ENCODE results near the gene KLF16.

KLF16 gene

DNA sequence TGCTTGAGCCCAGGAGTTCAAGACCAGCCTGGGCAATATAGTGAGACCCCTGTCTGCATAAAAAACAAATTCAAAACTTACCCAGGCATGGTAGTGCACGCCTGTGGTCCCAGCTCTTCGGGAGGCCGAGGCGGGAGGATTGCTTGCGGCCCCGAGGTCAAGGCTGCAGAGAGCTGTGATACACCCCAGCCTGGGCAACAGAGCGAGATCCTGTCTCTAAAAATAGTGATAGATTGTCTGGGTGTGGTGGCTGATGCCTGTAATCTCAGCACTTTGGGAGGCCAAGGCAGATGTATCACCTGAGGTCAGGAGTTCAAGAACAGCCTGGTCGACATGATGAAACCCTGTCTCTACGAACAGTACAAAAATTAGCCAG is 4.0 kb upstream of the KLF16 start:
- no peak for DNase-seq (ENCODE audit: low read depth in 3 of 3)

DNA sequence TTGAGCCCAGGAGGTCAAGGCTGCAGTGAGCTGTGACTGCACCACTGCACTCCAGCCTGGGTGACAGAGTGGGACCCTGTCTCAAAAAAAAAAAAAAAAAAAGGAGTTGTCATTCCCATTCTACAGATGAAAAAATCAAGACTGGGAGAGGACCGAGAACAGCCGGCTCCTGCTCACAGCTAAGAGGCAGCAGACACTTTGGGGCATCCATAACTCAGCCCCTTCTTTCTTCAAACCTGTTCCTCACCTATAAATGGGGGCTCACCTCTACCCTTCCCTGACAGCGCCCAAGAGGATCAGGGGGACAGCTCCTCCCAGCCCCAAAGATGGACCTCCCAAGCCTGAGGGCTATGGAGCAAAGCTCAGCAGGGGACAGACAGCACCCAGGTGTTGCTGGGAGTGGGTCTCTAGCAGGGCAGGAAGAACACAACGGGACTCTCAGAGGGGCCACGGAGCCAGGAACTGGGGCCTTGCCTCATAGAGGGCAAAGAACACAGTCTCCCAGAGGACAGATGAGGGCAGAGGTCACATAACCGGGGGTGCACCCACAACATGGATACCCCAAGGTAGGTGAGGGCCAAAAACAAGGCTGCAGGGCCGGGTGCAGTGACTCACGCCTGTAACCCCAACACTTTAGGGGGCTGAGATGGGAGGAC is 3.4 kb upstream of the KLF16 start:
- DNase-seq (ENCODE audit: low read depth in 3 of 3) = no peak

DNA sequence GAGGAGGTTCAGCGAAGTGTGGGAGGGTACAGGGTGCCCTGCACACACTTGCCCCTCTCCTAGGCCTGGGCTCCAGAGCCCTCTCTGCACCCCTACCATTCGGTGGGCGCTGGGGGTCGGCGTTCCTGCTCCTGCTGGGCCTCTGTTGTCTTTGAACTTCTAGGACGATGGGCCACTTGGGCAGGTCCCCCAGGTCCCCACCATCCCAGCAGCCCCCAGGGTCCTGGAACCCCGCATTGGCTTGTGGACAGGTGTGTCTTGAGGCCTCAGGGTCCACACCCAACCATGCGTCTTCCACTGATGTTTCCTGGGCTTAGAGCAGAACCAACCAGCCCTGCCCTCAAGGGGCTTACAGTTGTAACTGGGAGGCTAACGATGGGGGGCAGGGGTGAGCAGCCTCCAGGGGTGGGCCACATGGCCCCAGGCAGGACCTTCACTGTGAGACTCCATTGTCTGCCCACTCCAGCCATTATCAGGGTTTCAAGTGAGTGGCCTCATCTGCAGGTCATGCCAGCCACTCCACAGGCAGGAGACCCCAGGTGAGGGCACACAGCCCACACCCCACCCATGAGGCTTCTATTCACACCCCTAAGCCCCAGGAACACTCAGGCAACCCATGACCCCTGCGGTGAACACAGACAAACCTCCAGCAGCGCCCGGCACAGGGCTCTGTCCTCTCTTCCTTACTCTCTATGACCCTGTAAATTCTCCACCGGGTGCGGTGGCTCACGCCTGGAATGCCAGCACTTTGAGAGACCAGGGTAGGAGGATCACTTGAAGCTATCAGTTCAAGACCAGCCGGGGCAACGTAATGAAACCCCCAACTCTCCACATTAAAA is 2.0 kb upstream of the KLF16 start:
- DNase-seq (ENCODE audit: low read depth in 3 of 3) = no peak

DNA sequence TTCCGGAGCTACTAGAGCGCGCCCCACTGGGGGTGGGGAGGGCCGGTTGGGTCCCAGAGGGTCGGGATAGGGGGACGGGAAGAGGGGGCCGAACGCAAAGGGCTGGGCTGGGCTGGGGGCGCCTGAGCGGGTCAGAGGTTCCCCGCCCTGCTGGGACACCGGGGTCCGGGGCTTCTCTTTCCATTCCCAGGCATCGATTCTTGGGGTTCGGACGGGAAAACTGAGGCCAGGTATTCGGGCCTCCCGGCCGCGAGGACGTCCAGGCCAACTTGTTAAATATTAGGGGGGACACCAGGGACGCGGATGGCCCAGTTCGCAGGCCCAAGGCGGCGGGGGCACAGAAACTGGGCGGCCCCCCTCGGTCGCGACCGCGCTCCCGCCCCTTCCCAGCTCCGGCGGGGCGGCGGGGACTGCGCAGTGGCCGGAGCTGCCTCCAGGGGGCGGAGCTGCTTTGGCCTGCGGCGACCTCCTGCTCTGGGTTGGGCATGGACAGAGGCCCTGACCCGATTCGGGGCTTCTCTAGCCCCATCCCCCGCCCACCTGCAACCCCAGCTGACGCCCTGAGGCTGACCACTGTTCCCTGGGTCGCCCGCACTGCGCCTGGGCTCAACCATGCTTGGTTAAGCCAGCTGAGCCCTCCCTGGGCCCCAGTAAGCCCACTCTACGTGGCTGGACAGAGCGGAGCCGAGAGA is 1.2 kb upstream of the KLF16 start:
- peak in 1 of 3 donors; percentile 58 for DNase-seq (ENCODE audit: low read depth in 3 of 3)

DNA sequence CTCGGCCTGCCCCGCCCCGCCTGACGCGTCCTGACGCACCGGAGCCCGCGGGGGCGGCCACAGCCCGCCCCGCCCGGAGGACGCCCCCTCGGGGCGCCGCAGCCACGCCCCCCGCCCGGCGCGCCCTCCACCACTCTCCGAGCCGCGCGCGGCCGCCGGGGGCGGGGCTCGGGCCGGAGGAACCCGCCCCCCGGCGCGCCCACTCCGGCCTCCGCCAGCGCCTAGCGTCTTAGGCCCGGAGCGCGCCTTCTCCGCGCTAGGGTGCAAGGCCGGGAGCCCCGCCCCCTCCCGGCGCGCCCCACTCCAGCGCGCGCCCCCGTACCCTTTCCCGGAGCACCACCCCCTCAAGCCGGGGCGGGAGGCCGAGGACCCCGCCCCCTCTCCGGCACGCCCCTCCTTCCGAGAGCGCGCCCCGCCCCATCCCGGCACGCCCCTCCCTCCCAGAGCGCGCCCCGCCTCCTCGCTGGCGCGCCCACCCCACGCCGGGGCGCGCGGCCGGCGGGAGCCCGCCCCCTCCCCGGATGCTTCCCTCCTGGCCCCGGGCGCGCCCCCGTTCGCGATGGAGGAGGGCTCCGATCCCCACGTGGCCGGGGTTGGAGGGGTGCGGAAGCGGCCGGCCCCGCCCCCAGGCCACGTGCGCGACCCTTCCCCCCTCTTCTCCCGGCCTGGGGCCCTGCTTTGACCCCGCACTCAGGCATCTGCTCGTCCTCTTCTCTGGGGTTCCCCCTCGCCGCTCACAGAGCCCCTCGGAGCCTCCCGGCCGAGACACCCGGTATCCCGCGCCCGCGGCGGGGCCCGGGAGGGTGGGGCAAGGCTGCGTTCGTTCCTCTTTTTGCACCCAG is 480 bp upstream of the KLF16 start:
- DNase-seq (ENCODE audit: low read depth in 3 of 3) = peak; percentile 86 to 94 (median 89)

DNA sequence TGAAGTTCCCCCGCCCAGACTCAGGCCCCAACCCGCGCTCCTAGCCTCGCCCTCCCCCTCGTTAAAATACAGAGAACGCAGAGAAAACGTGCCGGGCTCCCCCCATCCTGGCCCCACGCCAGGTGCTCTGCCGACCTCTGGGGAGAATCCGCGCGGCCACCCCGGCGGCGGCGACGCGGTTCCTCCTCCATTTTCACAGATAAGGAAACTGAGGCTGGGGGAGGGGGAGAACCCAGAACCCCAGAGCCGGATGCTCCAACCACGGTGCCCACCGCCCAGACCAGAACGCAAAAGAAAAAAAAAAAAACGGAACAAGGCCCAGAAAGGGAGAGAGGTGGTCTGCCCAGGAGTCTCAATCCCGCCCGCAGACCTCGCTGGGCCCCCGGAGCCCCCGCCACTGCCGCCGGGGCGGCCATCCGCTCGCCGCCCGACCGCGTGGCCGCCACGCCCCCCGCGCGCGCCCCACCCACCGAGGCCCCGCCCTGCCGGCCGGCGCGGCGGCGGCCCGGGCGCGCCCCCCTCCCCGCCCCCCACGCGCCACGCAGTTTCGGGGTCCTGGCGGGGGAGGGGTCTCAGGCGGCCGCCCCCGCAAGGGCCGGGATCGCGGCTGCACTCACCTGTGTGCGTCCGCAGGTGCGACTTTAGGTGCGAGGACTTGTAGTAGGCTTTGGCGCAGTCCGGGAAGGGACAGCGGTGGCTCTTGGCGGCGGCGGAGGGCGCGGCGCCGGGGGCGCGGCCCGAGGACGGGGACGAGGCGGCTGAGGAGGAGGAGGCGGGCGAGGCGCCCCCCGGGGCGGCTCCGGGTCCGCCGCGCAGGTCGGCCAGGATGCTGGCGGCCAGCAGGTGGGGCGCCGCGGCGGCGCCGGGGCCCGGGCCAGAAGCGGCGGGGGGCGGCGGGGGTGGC is 703 bp downstream of the KLF16 start:
- DNase-seq (ENCODE audit: low read depth in 3 of 3) = peak in 1 of 3 donors; percentile 45

DNA sequence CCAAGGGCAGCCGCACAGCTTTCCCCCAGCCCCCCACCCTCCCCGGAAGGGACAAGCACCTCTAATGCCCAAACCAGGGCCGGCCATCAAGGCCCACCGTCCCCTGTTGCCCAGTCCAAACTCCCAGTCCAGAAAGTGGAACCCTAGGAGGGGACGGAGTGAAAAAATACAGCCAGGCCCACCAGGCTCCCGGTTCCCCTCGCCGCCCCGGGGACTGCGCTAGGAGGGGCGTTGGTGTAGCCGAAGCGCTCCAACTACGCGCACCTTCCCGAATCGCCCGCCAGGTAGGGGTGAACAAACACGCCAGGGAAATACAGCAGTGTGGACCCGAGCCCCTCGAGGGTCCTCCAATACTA is 1.3 kb downstream of the KLF16 start:
- DNase-seq (ENCODE audit: low read depth in 3 of 3) = no peak

- DNase-seq (ENCODE audit: low read depth in 3 of 3) = no peak
These were observed 1.8 kb downstream of the KLF16 start for GRCh38 chr19:1861599-1862031.

- no peak for DNase-seq (ENCODE audit: low read depth in 3 of 3)
These were observed 2.4 kb downstream of the KLF16 start for GRCh38 chr19:1860821-1861598.

GRCh38 chr19:1860042-1860775 is 3.2 kb downstream of the KLF16 start:
- peak in 1 of 3 donors; percentile 56 for DNase-seq (ENCODE audit: low read depth in 3 of 3)

DNA sequence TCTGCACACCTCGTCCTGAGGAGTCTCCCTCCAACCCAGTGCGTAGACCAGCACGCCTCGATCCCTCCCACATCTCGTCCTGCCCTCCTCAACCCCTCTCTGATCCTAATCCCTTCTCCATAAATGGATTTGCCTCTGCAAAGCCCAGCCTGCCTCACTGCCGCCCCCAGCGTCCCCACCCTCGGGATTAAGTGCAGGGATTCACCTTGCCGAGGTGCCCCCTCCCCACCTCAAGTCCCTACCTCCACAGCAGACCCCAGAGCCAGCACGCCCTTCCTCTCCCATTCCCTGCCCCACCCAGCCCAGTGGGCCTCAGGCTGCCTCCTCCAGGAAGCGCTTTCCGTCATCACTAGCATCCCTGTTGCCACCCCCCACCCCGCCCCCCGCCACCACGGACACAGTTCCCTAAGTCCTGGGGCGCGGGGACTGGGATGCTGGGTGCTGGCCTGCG is 4.0 kb downstream of the KLF16 start:
- DNase-seq (ENCODE audit: low read depth in 3 of 3) = no peak

DNA sequence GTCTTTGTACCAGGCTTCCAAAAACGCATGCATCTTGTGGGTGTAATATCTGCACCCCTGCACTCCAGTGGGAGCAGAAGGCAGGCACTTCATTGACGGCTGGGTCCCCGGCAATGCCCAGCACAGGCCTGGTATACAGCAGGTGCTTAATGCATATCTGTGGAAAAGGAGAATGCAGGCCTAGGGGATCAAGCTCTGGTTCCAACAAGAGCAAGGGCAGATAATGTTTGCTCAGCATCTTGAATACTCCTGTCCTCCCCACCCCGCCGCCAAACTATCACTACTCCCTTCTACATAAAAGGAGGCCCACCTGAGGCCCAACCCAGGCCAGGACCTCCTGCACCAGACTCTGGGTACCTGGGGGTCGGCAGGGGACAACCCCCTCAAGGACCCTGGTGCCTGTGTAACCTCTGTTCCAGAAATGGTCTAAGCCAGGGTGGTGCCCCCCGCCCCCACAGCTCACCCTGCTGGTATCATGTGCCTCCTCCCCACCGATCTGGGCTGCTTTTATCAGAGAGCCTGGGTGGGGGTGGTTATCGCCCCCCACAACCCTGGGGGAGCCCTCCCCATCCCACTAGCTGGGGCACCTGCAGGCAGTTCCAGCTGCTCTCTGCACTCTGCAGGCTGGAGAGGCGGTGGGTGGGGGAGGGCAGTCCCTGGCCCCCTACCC is 4.8 kb downstream of the KLF16 start:
- DNase-seq (ENCODE audit: low read depth in 3 of 3) = no peak

GRCh38 chr19:1857648-1858326 is 5.6 kb downstream of the KLF16 start:
- no peak for DNase-seq (ENCODE audit: low read depth in 3 of 3)

DNA sequence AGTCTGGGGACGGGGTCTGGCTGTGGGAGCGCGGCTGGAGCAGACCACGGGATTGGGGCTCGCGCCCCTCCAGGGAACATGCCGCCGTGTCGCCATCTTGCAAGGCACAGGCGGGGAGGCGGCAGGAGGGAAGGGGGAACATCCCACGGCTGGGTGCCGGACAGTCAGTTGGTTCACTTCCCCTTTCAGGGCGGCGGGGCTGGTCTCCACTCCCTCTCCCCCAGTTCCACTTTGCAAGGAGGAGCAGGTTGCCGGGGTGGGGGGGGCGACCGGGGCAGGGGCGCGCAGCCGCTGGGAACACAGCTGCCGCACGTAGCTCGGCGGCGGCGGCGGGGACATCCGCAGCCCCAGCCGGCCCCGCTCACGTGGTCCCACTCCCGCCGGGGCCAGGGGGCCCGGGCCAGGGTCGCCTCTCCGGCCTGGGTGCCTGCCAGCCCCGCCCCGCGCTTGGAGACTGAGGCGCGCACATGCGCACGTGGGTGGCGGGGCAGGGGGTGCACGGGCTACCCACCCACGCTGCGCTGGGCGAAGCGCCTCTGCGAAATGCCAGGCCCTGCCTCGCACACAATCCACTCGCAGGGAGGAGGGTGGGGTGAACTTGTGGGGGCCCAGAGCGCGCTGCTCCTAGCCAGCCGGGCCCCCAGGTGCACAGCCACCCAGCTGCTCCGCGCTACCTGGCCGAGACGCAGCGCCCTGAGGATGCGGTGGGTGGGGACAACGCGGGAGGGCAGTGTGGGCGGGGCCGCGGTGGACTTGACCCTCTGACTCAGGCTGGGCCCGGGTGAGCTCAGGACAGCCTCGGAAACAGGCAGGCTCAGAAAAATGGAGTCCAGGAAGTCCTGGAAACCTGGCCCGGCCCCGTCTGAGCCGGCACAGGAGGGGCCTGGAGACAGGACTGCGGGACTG is 6.4 kb downstream of the KLF16 start:
- DNase-seq (ENCODE audit: low read depth in 3 of 3) = peak in 1 of 3 donors; percentile 50

DNA sequence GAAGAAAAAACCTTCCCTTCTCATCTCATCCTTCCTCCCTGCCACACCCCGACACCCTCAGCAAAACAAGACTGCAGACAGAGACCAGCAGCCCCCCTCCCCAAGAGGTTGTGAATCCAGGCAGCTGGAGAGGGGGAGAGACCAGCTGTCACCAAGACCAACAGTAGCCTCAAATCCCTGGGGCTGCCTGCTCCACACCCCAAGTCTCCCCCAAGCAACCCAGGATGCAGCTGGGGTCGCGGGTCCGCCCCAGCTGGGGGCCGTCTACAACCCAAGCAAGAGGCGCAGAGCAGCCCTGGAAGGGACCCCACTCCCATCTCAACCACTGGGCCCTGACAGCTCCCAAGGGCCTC is 7.1 kb downstream of the KLF16 start:
- no peak for DNase-seq (ENCODE audit: low read depth in 3 of 3)

DNA sequence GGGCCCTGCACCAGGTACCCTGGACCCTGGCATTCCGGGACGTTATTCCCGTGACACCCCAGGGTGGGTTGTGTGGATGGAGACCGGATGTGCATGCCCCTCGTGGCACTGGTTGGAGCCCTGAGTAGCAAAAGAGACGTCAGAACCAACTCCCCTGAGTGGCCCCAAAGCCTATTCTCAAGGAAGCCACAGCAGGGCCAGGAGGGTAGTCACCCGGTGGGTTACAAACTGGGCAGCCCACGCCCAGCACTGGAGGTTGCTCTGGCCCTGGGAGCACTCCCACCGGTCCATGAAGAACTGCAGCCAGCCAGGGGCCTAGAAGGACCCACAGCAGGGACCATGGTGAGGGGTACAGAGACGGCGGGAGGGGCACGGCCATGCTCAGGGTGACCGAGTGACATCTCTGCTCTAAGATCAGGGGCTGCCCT is 7.5 kb downstream of the KLF16 start:
- no peak for DNase-seq (ENCODE audit: low read depth in 3 of 3)

All from stimulated activated CD4-positive, alpha-beta T cell treated with anti-CD3 and anti-CD28 coated beads, TNF-alpha, amount 100 ng/mL, for 48 hours (primary cell).